ENCODE results near the gene GAA.

- TF ChIP-seq CTCF (IDR thresholded peaks at IDR 0.05) (no peak), POLR2A (IDR thresholded peaks at IDR 0.05) (no peak)
These were observed 8.4 kb upstream of the GAA start for GRCh38 chr17:80092959-80093358.
